GM19035 (cell line): ENCODE measurements around the gene ROR2.

Source experiments
- ATAC-seq: cut with Tn5 transposase; IDR thresholded peaks from one replicate; pipeline ENCODE4 v1.9.1; 2021; ENCODE audit not compliant: unreplicated experiment

The ROR2 gene

GRCh38 chr9:91902475-91903125 is 47.4 kb downstream of the ROR2 start:
- no peak for ATAC-seq

- no peak for ATAC-seq
Measured at GRCh38 chr9:91900797-91901177, 49.2 kb downstream of the ROR2 start.

DNA sequence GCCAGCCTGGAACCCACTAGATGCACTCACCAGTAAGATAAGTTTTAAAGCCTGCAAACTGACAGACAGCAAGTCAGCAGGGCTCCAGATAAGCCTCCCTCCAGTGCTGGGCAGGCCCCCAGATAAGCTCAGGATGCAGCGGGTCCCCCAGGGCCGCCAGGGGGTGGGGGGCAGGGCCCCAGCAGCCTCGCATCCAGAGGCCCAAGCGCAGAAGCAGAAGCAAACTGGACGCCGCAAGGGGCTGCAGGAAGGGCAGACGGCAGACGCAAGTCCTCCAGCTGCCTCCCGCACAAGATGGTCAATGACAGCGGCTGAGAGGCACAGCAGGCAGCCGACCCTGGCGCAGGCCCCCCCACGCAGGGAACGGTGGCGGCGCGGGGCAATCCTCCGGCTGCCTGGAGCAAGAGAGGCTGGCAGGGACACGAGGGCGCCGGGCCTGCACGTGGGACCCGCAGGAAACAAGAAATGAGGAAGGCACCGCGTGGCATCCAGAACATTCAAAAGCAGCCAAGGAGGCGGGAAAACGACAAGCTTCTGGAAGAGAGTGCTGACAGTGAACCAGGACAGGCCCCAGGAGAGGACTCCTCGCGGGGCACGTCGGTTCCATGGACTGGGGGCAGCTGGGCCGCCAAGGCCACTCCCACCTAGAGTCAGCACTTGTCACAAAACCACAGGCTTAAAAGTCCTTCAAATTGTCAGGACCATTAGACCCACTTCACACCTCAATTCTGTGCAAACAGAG is 49.8 kb downstream of the ROR2 start:
- no peak for ATAC-seq

GRCh38 chr9:91899594-91899993 is 50.4 kb downstream of the ROR2 start:
- no peak for ATAC-seq

DNA sequence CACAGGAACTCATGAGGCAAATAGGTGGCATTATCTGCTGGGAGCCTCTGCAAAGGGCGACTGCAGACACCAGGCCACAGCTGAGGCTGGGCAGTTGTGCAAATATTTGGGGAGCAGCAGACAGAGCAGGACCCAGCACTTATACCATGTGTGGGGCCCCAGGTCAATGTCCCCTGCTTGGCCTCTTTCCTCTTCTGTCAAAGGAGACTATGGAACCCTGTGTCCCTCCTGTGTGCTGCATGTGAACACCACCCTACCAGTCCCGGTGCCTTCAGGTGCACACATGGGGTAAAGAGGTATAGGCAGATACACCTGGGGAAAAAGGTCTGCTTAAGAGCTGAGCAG is 50.8 kb downstream of the ROR2 start:
- no peak for ATAC-seq

DNA sequence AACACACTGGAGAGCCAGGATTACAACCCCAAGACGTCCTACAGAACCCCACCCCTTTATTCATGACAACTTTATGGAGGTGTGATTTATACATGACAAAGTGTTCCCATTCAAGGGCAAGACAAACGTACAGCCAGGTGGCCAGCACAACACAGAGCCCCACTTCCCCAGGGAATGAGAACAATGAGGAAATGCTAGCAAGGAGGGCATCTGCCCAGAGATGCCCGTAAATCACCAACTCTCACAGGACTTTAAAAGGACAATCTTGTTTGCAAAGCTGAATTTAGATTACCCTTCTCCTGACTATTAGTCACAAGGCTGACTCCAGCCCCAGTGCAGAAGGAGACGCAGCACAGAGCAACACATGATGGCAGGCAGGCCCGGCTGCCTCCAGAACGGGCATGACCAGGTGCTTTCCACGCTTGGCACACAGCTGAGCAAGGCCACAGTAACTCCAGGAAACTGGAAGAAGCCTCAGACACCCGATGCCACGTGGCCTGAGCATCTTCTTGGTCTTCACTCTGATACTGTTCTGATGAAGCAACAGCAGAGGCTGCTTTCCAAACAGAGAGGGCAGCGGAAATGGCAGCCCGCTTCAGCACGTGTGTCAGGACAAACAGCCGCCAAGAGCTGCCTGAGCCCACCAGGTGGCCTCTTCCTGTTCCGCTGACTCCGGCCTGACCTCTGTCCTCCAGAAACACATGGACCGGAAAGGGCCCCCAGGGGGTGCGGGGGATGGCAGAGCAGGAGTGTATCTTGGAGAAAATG is 51.4 kb downstream of the ROR2 start:
- no peak for ATAC-seq

DNA sequence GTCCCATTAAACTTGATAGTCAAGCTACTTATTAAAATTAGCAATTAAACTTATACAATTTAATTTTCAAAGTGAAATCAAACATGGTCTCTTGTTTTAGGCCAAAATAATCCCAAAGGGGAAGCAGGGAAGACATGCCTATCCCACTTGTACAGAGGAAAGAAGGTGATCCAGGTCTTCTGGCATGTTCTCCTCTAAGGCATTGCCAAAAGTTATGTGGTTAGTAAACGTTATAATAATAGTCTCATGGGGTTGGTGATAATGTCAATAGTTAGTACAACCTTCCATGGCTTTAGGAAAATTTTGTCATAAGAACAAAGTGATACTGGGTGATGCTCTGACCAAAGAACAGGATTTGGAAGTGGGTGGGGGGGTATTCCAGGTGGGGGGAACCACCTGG is 52.8 kb downstream of the ROR2 start:
- no peak for ATAC-seq

DNA sequence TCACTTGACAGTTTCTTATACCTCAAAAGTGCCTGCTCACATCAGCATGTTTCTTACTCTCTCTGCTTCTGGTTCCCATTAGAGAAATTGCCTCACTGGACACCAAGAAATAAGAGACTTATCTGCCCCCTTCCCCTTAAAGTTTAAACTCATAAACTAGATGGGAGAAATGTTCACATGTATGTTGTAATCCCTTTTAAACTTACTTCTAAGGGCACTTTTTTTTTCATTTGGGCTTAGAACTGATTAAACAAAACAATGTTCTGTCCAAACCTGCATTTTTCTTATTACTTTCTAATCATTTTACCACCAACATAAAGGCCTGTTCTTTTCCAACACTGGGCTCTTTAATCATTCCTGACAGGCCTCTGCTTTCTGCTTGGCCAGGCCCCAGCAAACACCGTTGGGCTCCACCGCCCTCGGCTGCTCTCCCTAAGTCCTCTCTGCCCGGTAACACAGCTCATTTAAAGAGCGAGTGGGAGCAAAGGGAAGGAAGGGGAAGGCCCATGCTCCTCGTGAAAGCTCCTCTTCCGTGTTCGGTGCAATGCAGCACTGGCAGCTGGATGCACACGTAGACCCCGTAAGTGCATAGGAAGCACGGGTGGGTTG is 53.4 kb downstream of the ROR2 start:
- no peak for ATAC-seq

GRCh38 chr9:91896097-91896496 is 53.9 kb downstream of the ROR2 start:
- ATAC-seq, result no peak

GRCh38 chr9:91894536-91894935 is 55.5 kb downstream of the ROR2 start:
- ATAC-seq, result no peak

- ATAC-seq, result no peak
Measured at GRCh38 chr9:91894023-91894422, 56.0 kb downstream of the ROR2 start.

DNA sequence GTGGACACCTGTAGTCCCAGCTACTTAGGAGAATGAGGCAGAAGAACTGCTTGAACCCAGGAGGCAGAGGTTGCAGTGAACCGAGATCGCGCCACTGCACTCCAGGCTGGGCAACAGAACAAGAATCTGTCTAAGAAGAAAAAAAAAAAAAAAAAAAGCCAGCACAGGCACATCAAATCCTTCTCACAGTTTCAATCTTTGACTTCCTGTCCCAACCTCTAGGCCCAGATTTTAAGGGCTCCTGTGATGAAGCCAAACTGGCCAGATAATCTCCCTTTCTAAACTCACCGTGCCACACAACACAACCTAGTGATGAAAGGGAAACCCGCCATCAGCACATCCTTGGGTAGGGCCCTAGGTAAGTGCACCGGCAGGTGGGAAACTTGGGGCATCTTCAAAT is 58.1 kb downstream of the ROR2 start:
- no peak for ATAC-seq

GRCh38 chr9:91890662-91891061 is 59.4 kb downstream of the ROR2 start:
- no peak for ATAC-seq

- ATAC-seq, result no peak
Measured at GRCh38 chr9:91889161-91889911, 60.7 kb downstream of the ROR2 start.

GRCh38 chr9:91886414-91887076 is 63.5 kb downstream of the ROR2 start:
- no peak for ATAC-seq

DNA sequence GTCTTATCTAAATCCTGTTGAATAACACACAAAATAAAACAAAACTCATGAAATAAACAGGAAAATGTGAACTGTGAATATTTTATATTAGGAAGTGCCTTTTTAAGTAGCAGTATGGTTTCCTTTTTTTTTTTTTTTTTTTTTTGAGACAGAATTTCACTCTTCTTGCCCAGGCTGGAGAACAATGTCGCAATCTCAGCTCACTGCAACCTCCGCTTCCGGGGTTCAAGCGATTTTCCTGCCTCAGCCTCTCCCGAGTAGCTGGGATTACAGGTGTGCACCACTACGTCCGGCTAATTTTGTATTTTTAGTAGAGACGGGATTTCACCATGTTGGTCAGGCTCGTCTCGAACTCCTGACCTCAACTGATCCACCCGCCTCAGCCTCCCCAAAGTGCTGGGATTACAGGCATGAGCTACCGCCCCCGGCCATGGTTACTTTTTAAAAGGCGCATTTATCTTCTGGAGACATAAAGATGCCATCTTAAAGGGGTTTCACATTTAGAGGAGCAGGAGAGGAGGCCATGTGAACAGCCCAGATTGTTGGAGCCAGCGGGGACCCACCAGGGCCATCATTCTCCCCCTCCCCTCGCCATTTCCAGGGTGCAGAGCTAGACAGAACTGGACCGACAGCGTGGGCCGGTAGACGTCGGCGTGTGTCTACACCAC is 64.1 kb downstream of the ROR2 start:
- ATAC-seq, result no peak

DNA sequence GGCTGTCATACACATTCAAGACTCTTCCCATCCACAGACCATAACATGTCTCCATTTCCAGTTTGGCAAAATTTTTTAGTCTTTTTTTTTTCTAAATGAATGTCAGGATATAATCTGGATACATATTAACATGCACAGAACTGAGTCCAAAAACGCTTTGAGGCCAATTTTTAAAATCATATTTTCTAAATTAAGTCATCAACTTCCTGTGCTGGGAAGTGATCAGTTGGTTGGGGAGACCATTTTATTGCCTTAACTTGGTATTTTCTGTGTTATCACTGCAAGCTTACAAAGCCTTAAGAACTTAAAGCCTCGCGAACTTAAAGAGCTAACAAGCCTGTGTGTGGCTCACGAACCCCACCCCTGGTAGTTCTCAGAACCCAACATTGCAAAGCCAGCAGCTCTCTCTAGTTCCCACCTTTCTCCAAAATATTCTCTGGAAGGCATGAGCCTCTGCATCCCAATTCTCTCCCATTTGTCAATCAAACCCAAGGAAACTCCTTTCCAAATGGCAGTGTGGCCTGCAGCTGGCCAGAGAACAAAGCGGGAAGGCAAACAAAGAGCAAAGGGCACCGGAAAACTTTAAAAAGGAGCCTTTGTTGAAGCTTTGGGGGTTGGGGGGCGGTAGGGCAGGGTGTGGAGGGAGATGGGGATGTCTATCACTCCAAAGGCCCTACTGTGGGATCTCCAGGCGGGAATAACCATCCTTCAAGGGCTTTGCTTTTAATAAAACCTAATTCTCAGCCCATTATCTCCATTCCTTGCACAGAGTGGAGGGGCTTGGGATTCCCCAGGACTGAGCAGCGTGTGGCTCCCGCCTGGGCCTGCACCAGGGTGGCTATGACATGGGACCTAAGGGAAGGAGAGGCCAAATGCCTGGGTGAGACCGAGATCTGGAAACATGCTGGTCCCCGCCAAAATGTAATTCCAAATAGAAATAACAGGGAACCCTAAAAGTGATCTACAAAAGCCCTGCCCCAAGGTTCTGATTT is 65.0 kb downstream of the ROR2 start:
- ATAC-seq, result no peak

DNA sequence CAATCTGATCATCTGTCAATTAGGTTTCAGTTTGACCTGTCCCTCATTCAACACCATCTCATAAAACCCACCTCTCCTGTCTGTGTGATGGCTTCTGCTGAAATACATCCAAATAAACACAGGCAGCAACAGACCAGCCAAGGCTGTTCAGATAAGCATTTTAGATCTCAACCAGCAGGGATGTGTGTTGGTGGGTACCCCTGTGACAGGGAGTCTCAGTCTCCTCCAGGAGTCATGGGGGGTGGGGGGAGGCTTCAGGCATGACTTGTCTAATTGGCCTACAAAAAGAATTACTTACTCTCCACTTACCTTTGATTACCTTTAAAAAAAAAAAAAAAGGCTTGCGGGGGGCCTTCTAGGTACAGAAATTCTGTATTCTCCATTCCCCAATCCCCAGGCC is 65.9 kb downstream of the ROR2 start:
- ATAC-seq, result no peak

GRCh38 chr9:91883503-91883902 is 66.5 kb downstream of the ROR2 start:
- no peak for ATAC-seq
